GM19468 (cell line): Measurements from ENCODE around the gene RFC4.
"Not testable (repeated sequence)": the region's sequence is repeated elsewhere in the genome, so short reads cannot be mapped to it uniquely, and the experiment has no call there.

Experiments used
- ATAC-seq: cut with Tn5 transposase; IDR thresholded peaks from one replicate; pipeline ENCODE4 v1.9.1; 2021; ENCODE audit warnings: mild to moderate bottlenecking, moderate library complexity, moderate number of reproducible peaks; ENCODE audit not compliant: unreplicated experiment; ENCODE audit errors: extremely low read depth

RFC4 gene

GRCh38 chr3:186806089-186807055 lies at the start of gene RFC4:
TSS of gene RFC4 (minus strand) at chr3:186806482. CDS start at chr3:186804713, 1,769 bp downstream.
- peak; percentile 67 for ATAC-seq

GRCh38 chr3:186854954-186855353 lies 48.7 kb upstream of the RFC4 start:
- no peak for ATAC-seq

GRCh38 chr3:186854146-186854545 lies 47.9 kb upstream of the RFC4 start:
- ATAC-seq = no peak

- ATAC-seq = no peak
Measured at GRCh38 chr3:186852994-186853393, 46.7 kb upstream of the RFC4 start.

GRCh38 chr3:186851835-186852234 lies 45.6 kb upstream of the RFC4 start:
- ATAC-seq = not testable (repeated sequence)

- ATAC-seq = no peak
Measured at GRCh38 chr3:186849374-186849975, 43.2 kb upstream of the RFC4 start.

GRCh38 chr3:186847437-186847836 lies 41.2 kb upstream of the RFC4 start:
- no peak for ATAC-seq

GRCh38 chr3:186845756-186846155 lies 39.5 kb upstream of the RFC4 start:
- ATAC-seq = no peak

GRCh38 chr3:186844908-186845307 lies 38.6 kb upstream of the RFC4 start:
- no peak for ATAC-seq

GRCh38 chr3:186843039-186843432 lies 36.8 kb upstream of the RFC4 start:
- no peak for ATAC-seq

- no peak for ATAC-seq
Measured at GRCh38 chr3:186842426-186843038, 36.2 kb upstream of the RFC4 start, which contains the start of gene ADIPOQ. TSS of gene ADIPOQ (plus strand) at chr3:186842710. CDS start at chr3:186853059, 10,349 bp downstream.

GRCh38 chr3:186841620-186842019 lies 35.3 kb upstream of the RFC4 start:
- ATAC-seq = no peak

GRCh38 chr3:186839874-186840641 lies 33.8 kb upstream of the RFC4 start:
- no peak for ATAC-seq

- ATAC-seq = no peak
Measured at GRCh38 chr3:186832276-186832675, 26.0 kb upstream of the RFC4 start.

- no peak for ATAC-seq
Measured at GRCh38 chr3:186831798-186832197, 25.5 kb upstream of the RFC4 start.

- no peak for ATAC-seq
Measured at GRCh38 chr3:186828340-186828739, 22.1 kb upstream of the RFC4 start.

- ATAC-seq = peak; percentile 56
Measured at GRCh38 chr3:186826976-186827857, 20.9 kb upstream of the RFC4 start.

GRCh38 chr3:186826410-186826975 lies 20.2 kb upstream of the RFC4 start:
- no peak for ATAC-seq

- no peak for ATAC-seq
Measured at GRCh38 chr3:186825872-186826409, 19.7 kb upstream of the RFC4 start.
